SK-N-DZ (cell line): ENCODE results near the gene ZNF205.

Experiments
- small RNA-seq, 2 experiments: library from RNA; depleted of rRNA; stranded (forward); fragments of <200 nt; gene quantifications; one replicate each; pipeline ENCODE3, GENCODE V24; 2014

ZNF205 gene

Small RNA genes within 50 kb of the gene (small RNA-seq; reads per million reads assigned to genes)
- gene RNU1-22P, result 0.76 to 2.4 reads per million in 2 experiments
